ENCODE results near the gene PGBD5. TPM values are rescaled to one million over a fixed set of nuclear protein-coding genes. Genes with fewer than 3 reads are reported as not detected.

PGBD5 gene
- polyA plus RNA-seq, 1 experiment, result 1.0 TPM

- Histone ChIP-seq H3K27ac (ENCODE audit: low read depth, low read length) (no peak overlapping the region), H3K27me3 (ENCODE audit: control insufficient read depth, insufficient read depth, low read length) (no peaks in the 10 kb centered on the region), H3K9me3 (ENCODE audit: control insufficient read depth, insufficient read depth, low read length) (no peaks in the 10 kb centered on the region; the same call in 1 of the 2 replicates), H3K4me3 (ENCODE audit: low read depth, low read length) (no peak overlapping the region)
- TF ChIP-seq, protein P1, sequence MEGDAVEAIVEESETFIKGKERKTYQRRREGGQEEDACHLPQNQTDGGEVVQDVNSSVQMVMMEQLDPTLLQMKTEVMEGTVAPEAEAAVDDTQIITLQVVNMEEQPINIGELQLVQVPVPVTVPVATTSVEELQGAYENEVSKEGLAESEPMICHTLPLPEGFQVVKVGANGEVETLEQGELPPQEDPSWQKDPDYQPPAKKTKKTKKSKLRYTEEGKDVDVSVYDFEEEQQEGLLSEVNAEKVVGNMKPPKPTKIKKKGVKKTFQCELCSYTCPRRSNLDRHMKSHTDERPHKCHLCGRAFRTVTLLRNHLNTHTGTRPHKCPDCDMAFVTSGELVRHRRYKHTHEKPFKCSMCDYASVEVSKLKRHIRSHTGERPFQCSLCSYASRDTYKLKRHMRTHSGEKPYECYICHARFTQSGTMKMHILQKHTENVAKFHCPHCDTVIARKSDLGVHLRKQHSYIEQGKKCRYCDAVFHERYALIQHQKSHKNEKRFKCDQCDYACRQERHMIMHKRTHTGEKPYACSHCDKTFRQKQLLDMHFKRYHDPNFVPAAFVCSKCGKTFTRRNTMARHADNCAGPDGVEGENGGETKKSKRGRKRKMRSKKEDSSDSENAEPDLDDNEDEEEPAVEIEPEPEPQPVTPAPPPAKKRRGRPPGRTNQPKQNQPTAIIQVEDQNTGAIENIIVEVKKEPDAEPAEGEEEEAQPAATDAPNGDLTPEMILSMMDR (IDR thresholded peaks at IDR 0.05; ENCODE audit: low read depth, low read length), result no peak
- DNase-seq (ENCODE audit: low read depth, low spot score), result no peak
- POLR2A ChIA-PET, result interaction anchor here (0.6 kb wide), 1 partner anchor 18 kb away, joined by 3 read pairs; no protein-coding TSS in a partner anchor
- CTCF ChIA-PET, result no interaction called here
Measured at GRCh38 chr1:230354005-230354404, 72.1 kb downstream of the PGBD5 start.

DNA sequence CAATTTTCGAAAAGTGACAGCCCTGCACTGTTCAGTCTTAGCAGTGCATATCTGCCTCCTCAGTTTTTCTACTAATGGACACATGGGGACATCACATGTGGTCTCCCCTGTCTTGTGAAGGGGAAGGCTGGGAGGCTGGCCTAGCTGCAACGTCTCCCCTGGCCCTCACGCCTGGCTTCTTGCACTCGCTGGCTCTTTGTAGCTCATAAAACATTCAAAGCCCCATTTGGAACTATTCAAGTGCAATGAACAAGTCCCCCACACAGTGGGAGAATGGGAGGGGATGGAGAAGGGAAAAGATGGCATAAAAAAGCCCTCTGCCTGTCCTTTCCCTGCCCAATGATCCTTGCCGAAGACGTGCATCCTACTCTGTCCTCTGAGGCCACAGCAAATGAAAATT lies 73.6 kb downstream of the PGBD5 start:
- POLR2A ChIA-PET, result no interaction called here
- CTCF ChIA-PET, result no interaction called here

GRCh38 chr1:230351983-230352382 lies 74.1 kb downstream of the PGBD5 start:
- TF ChIP-seq, protein P1 (IDR thresholded peaks at IDR 0.05; ENCODE audit: low read depth, low read length), result no peak
- Histone ChIP-seq H3K4me3 (ENCODE audit: low read depth, low read length) (no peak overlapping the region), H3K27ac (ENCODE audit: low read depth, low read length) (no peak overlapping the region), H3K9me3 (ENCODE audit: control insufficient read depth, insufficient read depth, low read length) (no peaks in the 10 kb centered on the region; the same call in 1 of the 2 replicates), H3K27me3 (ENCODE audit: control insufficient read depth, insufficient read depth, low read length) (no peaks in the 10 kb centered on the region)
- POLR2A ChIA-PET, result no interaction called here
- CTCF ChIA-PET, result interaction anchor here (0.5 kb wide), 1 partner anchor 739 kb away, joined by 3 read pairs; no protein-coding TSS in a partner anchor
- no peak for DNase-seq (ENCODE audit: low read depth, low spot score)

More for the DNA sequence above, 73.6 kb downstream of the PGBD5 start:
- Histone ChIP-seq H3K27ac (ENCODE audit: low read depth, low read length) (no peak overlapping the region), H3K9me3 (ENCODE audit: control insufficient read depth, insufficient read depth, low read length) (no peaks in the 10 kb centered on the region; the same call in 1 of the 2 replicates), H3K27me3 (ENCODE audit: control insufficient read depth, insufficient read depth, low read length) (no peaks in the 10 kb centered on the region), H3K4me3 (ENCODE audit: low read depth, low read length) (no peak overlapping the region)
- TF ChIP-seq, protein P1 (IDR thresholded peaks at IDR 0.05; ENCODE audit: low read depth, low read length), result no peak
- no peak for DNase-seq (ENCODE audit: low read depth, low spot score)

- H3K9me3 ChIP-seq (ENCODE audit: control insufficient read depth, insufficient read depth, low read length), result no peaks in the 10 kb centered on the region; the same call in 1 of the 2 replicates
- CTCF ChIA-PET, result interaction anchor here (0.5 kb wide), 1 partner anchor 738 kb away, joined by 3 read pairs; no protein-coding TSS in a partner anchor
- H3K4me3 ChIP-seq (ENCODE audit: low read depth, low read length), result no peak overlapping the region
- H3K27me3 ChIP-seq (ENCODE audit: control insufficient read depth, insufficient read depth, low read length), result no peaks in the 10 kb centered on the region
- POLR2A ChIA-PET, result no interaction called here
- DNase-seq (ENCODE audit: low read depth, low spot score), result no peak
- TF ChIP-seq, protein P1 (IDR thresholded peaks at IDR 0.05; ENCODE audit: low read depth, low read length), result no peak
- no peak overlapping the region for H3K27ac ChIP-seq (ENCODE audit: low read depth, low read length)
Measured at GRCh38 chr1:230351514-230351913, 74.6 kb downstream of the PGBD5 start.

GRCh38 chr1:230350208-230350921 lies 75.8 kb downstream of the PGBD5 start:
- Histone ChIP-seq H3K27me3 (ENCODE audit: control insufficient read depth, insufficient read depth, low read length) (no peaks in the 10 kb centered on the region), H3K27ac (ENCODE audit: low read depth, low read length) (no peak overlapping the region), H3K4me3 (ENCODE audit: low read depth, low read length) (no peak overlapping the region), H3K9me3 (ENCODE audit: control insufficient read depth, insufficient read depth, low read length) (no peaks in the 10 kb centered on the region; the same call in 1 of the 2 replicates)
- TF ChIP-seq, protein P1 (IDR thresholded peaks at IDR 0.05; ENCODE audit: low read depth, low read length), result no peak
- CTCF ChIA-PET, result no interaction called here
- POLR2A ChIA-PET, result no interaction called here
- DNase-seq (ENCODE audit: low read depth, low spot score), result no peak

All from AG04450 (cell line).